T-helper 2 cell treated with Interferon-gamma antibody and Interleukin-4, amounts not matched to agents 100 ng/mL and 5 ng/mL, for 36 hours (primary cell): ENCODE results near the gene ZNF174. TPM values are rescaled to one million over a fixed set of nuclear protein-coding genes. Genes with fewer than 3 reads are reported as not detected.

ENCODE experiments used
- intact Hi-C: fragments of 100-400 bp; cut with micrococcal nuclease; formaldehyde crosslinking; loops from one replicate; pipeline ENCODE4 v1.15.1; 2023
- total RNA-seq: library from RNA; stranded (reverse); gene quantifications from 2 replicates; pipeline ENCODE4 v1.2.3, GENCODE V29; 2022

The ZNF174 gene
- total RNA-seq, result 11.3 and 11.7 TPM in 2 replicates

DNA sequence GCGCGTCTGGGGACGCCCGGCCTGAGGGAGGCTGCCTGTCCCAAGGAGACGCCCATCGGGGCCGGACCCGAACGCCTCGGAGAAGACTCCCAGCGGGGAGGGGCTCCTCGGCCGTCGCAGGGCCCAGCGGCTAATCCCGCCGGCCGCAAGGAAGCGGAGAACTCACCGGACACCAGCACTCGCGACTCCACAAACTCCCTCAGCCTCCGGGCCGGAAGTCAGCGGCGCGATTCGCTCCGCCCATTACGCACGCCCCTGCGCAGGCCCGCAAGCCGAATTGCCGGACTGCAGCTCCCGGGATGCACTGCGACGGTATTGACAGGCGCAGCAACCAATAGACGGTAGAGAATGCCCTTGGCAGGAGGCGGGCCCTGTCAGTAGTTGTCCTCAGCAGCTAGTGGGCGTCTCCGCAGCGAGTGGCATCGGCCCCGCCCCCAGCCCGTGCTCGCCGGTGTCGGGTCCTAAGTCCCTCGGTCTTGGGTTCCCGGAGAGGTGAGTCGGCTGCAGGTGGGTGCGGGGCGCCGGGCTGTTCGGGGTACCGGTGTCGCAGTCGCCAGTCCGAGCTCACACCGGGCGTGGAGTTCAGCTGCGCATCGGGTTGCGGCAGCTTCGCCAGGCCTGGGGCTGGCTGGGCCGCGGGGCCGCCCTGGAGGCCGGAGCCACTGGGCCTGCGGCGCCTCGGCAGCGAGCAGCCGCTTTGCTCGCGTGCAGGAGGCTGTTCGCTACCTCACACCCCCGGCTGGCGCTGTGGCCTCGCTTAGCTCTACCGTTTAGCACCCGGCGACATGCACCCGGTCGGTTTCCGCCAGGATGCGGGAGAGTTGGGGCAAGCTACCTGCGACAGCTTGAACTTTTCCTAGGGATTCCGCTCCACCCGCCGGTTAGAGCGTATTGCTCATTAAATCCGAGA, at the start of gene ZNF174, which contains the start of gene ZSCAN32:
ZNF174 (plus strand) TSS at position 437 of the 910 bp plus-strand sequence. CDS start 790 bp downstream, outside the sequence.
ZSCAN32 (minus strand) TSS at position 226 of the 910 bp plus-strand sequence. CDS start 3,447 bp downstream, outside the sequence.
- intact Hi-C loops, result loop anchor here (1.0 to 2.0 kb wide), 6 partner anchors 42 to 166 kb away; partner anchors contain the start of genes NAA60, TIGD7, ZNF200 and ZNF263

DNA sequence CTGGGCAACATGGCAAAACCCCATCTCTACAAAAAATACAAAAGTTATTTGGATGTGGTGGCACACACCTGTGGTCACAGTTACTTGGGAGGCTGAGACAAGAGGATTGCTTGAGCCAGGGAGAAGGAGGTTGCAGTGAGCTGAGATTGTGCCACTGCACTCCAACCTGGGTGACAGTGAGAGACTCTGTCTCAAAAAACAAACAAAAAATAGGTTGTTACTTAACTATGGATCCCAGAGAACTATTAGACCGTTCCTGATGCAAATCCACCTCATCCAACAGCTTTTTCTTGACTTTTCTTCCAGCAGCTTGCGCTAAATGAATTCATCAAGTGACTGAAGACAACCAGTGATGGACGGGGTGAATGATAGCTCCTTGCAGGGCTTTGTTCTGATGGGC, 45.4 kb upstream of the ZNF174 start, which contains the start of gene OR2C1:
OR2C1 (plus strand) TSS at position 301 of the 400 bp plus-strand sequence; CDS start at position 353, 52 bp downstream.
- intact Hi-C loops, result no loop called here

DNA sequence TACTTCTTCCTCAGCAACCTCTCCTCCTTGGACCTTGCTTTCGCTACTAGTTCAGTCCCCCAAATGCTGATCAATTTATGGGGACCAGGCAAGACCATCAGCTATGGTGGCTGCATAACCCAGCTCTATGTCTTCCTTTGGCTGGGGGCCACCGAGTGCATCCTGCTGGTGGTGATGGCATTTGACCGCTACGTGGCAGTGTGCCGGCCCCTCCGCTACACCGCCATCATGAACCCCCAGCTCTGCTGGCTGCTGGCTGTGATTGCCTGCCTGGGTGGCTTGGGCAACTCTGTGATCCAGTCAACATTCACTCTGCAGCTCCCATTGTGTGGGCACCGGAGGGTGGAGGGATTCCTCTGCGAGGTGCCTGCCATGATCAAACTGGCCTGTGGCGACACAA, 44.9 kb upstream of the ZNF174 start:
- intact Hi-C loops, result no loop called here

GRCh38 chr16:3358871-3359270, 42.1 kb upstream of the ZNF174 start:
- intact Hi-C loops, result no loop called here

DNA sequence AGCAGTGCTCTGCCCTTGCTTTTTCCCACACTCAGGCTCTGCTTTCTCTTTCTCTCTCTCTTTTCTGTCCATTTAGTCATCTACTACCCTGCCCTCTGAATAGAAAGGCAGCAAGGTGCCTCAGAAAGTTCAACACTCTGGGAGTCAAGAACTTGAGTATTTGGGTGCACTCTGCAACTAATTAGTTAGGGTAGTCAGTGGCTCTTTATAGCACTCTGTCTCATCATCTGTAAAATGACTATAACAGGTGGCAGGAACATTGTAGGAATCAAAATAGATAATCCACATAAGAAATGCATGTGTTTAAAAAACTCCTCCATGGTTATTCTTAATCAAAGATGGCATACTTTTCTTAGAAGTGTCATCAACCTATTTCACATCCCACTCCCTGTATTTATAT, 38.1 kb upstream of the ZNF174 start:
- intact Hi-C loops, result no loop called here

GRCh38 chr16:3363793-3364192, 37.2 kb upstream of the ZNF174 start:
- intact Hi-C loops, result no loop called here

- intact Hi-C loops, result loop anchor here (1.0 kb wide), 1 partner anchor 34 kb away; no protein-coding TSS in a partner anchor
Observed at GRCh38 chr16:3364774-3365427, 36.1 kb upstream of the ZNF174 start.

- intact Hi-C loops, result no loop called here
Observed at GRCh38 chr16:3369073-3369472, 31.9 kb upstream of the ZNF174 start.

DNA sequence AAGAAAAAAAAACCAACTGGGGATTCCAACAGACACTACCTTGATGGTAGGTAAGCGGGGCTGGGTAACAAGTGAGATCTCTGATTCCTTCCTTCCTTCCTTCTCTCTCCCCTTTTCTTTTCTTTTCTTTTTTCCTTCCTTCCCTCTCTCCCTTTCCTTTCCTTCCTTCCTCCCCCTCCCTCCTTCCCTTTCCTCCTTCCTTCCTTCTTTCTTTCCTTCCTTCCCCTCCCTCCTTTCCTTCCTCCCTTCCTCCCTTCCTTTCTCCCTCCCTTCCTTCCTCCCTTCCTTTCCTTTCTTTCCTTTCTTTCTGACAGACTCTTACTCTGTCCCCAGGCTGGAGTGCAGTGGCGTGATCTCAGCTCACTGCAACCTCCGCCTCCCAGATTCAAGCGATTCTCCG, 25.3 kb upstream of the ZNF174 start:
- intact Hi-C loops, result no loop called here

DNA sequence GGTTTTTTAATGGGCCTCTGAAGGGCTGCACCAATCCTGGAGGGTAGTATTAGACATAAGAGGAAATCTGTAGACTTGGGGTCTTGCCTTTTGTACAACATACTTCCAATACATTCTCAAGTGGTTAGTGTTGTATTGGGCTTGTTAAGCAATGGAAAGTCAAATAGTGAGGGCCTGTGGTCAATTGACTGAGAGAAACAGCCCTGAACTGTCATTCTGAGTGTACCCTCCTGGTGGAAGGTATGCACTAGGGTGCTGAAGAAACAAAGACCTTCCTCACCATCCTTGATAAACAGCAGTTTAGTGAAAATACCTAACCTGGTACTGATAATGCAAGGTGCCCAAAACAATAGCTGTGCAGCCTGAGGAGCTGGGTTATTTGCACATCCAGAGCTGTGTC, 23.1 kb upstream of the ZNF174 start:
- intact Hi-C loops, result no loop called here

DNA sequence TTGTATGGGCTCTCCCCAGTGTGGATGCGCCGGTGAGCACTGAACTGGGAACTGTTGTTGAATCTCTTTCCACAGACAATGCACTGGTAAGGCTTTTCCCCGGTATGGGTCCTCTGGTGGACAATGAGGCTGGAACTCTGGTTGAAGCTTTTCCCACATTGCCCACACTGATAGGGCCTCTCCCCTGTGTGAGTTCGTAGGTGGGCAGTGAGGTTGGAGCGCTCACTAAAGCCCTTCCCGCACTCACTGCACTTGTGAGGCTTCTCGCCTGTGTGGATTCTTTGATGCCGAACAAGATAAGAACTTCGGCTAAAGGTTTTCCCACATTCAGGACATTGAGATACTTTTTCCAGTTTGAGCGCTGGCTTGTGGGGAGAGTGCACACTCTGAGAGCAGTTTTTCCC, 18.0 kb upstream of the ZNF174 start:
- intact Hi-C loops, result no loop called here

GRCh38 chr16:3388325-3388724, 12.7 kb upstream of the ZNF174 start:
- intact Hi-C loops, result no loop called here

- intact Hi-C loops, result no loop called here
Observed at GRCh38 chr16:3389663-3390338, 11.2 kb upstream of the ZNF174 start.

DNA sequence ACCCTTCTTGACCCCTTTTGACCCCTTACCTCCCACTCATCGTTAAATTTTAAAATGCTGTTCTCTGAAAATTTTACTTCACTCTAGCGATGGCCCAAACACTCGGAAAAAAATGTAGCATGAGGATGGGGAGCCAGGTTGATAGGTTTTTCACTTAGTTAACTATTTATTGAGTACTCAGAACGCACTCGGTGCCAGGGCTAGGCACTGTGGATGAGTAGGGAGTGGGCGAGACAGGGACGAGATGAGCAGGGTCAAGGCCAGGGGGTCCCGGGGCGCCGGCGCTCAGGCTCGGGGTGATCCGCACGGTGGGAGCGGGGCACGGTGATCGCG, 603 bp upstream of the ZNF174 start:
- intact Hi-C loops, result loop anchor here (1.0 to 2.0 kb wide), 2 partner anchors 57 to 166 kb away; partner anchors contain the start of gene ZNF200

- intact Hi-C loops, result loop anchor here (1.0 to 2.0 kb wide), 5 partner anchors 41 to 167 kb away; partner anchors contain the start of genes NAA60, TIGD7, ZNF200 and ZNF263
Observed at GRCh38 chr16:3401719-3402397, 843 bp downstream of the ZNF174 start.

DNA sequence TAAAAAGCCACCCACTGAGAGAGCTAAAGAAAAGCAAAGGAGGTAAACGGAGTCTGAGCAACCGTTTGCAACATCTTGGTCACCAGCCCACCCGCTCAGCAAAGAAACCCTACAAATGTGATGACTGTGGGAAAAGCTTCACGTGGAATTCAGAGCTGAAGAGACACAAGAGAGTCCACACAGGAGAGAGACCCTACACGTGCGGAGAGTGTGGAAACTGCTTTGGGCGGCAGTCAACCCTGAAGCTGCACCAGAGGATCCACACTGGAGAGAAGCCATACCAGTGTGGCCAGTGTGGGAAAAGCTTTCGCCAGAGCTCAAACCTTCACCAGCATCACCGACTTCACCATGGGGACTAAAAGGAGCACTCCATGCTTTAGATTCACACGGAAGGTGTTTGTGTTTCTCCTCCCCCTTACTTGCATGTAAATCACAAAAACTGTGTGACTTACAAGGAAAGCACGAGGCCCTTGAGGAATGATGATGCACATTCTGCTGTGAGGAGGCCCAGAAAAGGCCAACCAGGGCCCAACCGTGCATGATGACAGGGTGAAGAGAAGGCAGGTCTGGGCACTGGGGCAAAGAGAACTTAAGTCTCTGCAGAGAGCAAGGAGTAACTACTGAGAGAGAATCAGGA, 7.7 kb downstream of the ZNF174 start:
- intact Hi-C loops, result no loop called here

- intact Hi-C loops, result no loop called here
Observed at GRCh38 chr16:3413730-3414379, 12.8 kb downstream of the ZNF174 start.

GRCh38 chr16:3431779-3432219, 30.8 kb downstream of the ZNF174 start:
- intact Hi-C loops, result no loop called here

DNA sequence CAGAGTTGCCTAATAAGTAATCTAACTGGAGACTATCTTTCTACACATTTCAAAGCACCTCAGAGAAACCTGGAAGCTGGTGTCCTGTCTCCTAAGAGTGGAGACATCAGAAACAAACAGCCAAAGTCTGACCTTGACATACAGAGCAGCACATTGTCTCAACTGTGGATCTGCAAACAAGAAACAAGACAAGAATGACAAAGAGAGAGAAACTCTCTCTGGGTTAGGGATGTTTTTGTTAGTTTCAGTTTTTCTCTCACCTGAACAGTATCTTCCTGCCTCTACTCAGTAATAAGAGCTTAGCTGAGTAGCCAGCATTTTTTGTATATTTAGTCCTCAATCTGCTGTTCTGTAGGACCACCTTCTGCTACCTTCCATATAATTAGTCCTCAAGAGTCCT, 33.4 kb downstream of the ZNF174 start:
- intact Hi-C loops, result no loop called here

- intact Hi-C loops, result loop anchor here (5.0 kb wide), 1 partner anchor 157 kb away; the partner anchor contains the start of gene ZNF263
Observed at GRCh38 chr16:3439637-3440036, 38.6 kb downstream of the ZNF174 start.
